ENCODE measurements around the gene BOC. TPM values are rescaled to one million over a fixed set of nuclear protein-coding genes. Genes with fewer than 3 reads are reported as not detected.

The BOC gene
- total RNA-seq, 1 experiment from 2014 or later = 7.3 TPM

GRCh38 chr3:113285226-113285625, 73.9 kb downstream of the BOC start:
- TF ChIP-seq EZH2phosphoT487 (IDR thresholded peaks at IDR 0.05; ENCODE audit: borderline replicate concordance, low read length) (no peak), EZH2 (IDR thresholded peaks at IDR 0.05; ENCODE audit: low read length, unreplicated experiment) (no peak)
- TF ChIP-seq, protein P1, sequence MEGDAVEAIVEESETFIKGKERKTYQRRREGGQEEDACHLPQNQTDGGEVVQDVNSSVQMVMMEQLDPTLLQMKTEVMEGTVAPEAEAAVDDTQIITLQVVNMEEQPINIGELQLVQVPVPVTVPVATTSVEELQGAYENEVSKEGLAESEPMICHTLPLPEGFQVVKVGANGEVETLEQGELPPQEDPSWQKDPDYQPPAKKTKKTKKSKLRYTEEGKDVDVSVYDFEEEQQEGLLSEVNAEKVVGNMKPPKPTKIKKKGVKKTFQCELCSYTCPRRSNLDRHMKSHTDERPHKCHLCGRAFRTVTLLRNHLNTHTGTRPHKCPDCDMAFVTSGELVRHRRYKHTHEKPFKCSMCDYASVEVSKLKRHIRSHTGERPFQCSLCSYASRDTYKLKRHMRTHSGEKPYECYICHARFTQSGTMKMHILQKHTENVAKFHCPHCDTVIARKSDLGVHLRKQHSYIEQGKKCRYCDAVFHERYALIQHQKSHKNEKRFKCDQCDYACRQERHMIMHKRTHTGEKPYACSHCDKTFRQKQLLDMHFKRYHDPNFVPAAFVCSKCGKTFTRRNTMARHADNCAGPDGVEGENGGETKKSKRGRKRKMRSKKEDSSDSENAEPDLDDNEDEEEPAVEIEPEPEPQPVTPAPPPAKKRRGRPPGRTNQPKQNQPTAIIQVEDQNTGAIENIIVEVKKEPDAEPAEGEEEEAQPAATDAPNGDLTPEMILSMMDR (conservative IDR thresholded peaks at IDR 0.05; ENCODE audit: low read depth, low read length) = no peak
- Histone ChIP-seq H3K4me3 (ENCODE audit: low read length) (no peak overlapping the region), H2AFZ (ENCODE audit: low read length) (no peak overlapping the region), H3K4me1 (ENCODE audit: insufficient read depth, low read length) (peaks cover 18% of the 10 kb centered on the region), H3K9me3 (ENCODE audit: low read length) (no peaks in the 10 kb centered on the region), H3K9me2 (replicated peaks; ENCODE audit: low read length) (no peaks in the 10 kb centered on the region), H3K27me3 (ENCODE audit: low read length) (no peaks in the 10 kb centered on the region), H3F3A (ENCODE audit: low read length, unreplicated experiment) (peaks cover 6% of the 10 kb centered on the region), H4K20me1 (ENCODE audit: low read length) (no peaks in the 10 kb centered on the region), H3K4me2 (ENCODE audit: low read length) (no peak overlapping the region), H3K36me3 (ENCODE audit: low read depth, low read length) (no peaks in the 10 kb centered on the region), H3K79me2 (ENCODE audit: low read length) (no peaks in the 10 kb centered on the region), H3K9ac (ENCODE audit: low read length) (no peak overlapping the region), H3K27ac (ENCODE audit: low read length) (no peak overlapping the region)
- ATAC-seq (no peak), DNase-seq (no peak)
- intact Hi-C loops (cut with micrococcal nuclease) = loop anchor here (5.0 kb wide), 1 partner anchor 248 kb away; no protein-coding TSS in a partner anchor
- POLR2A ChIA-PET (ENCODE audit: unreplicated experiment) = no interaction called here
- BruUV-seq (replicated peaks) = no TSS peak
- CTCF ChIA-PET = no interaction called here

- Histone ChIP-seq H3K36me3 (ENCODE audit: low read depth, low read length) (no peaks in the 10 kb centered on the region), H3F3A (ENCODE audit: low read length, unreplicated experiment) (peaks cover 6% of the 10 kb centered on the region), H2AFZ (ENCODE audit: low read length) (no peak overlapping the region), H3K9me3 (ENCODE audit: low read length) (no peaks in the 10 kb centered on the region), H3K4me2 (ENCODE audit: low read length) (no peak overlapping the region), H3K27me3 (ENCODE audit: low read length) (no peaks in the 10 kb centered on the region), H3K27ac (ENCODE audit: low read length) (no peak overlapping the region), H3K4me1 (ENCODE audit: insufficient read depth, low read length) (peaks cover 18% of the 10 kb centered on the region), H3K4me3 (ENCODE audit: low read length) (no peak overlapping the region), H3K79me2 (ENCODE audit: low read length) (no peaks in the 10 kb centered on the region), H3K9ac (ENCODE audit: low read length) (no peak overlapping the region), H3K9me2 (replicated peaks; ENCODE audit: low read length) (no peaks in the 10 kb centered on the region), H4K20me1 (ENCODE audit: low read length) (no peaks in the 10 kb centered on the region)
- BruUV-seq (replicated peaks) = no TSS peak
- TF ChIP-seq EZH2 (IDR thresholded peaks at IDR 0.05; ENCODE audit: low read length, unreplicated experiment) (no peak), EZH2phosphoT487 (IDR thresholded peaks at IDR 0.05; ENCODE audit: borderline replicate concordance, low read length) (no peak)
- TF ChIP-seq, protein P1 (conservative IDR thresholded peaks at IDR 0.05; ENCODE audit: low read depth, low read length) = no peak
- ATAC-seq = no peak
- POLR2A ChIA-PET (ENCODE audit: unreplicated experiment) = no interaction called here
- CTCF ChIA-PET = no interaction called here
- DNase-seq = no peak
- intact Hi-C loops (cut with micrococcal nuclease) = loop anchor here (5.0 kb wide), 1 partner anchor 248 kb away; no protein-coding TSS in a partner anchor
Measured at GRCh38 chr3:113285741-113286140, 74.4 kb downstream of the BOC start.

- Histone ChIP-seq H3K27me3 (ENCODE audit: low read length) (no peaks in the 10 kb centered on the region), H3K4me2 (ENCODE audit: low read length) (no peak overlapping the region), H3K27ac (ENCODE audit: low read length) (peak overlapping the region; percentile 86), H3K9me2 (replicated peaks; ENCODE audit: low read length) (no peaks in the 10 kb centered on the region), H3K4me3 (ENCODE audit: low read length) (no peak overlapping the region), H3K4me1 (ENCODE audit: insufficient read depth, low read length) (peaks cover 18% of the 10 kb centered on the region), H3K9ac (ENCODE audit: low read length) (peak overlapping the region; percentile 57), H3K9me3 (ENCODE audit: low read length) (no peaks in the 10 kb centered on the region), H4K20me1 (ENCODE audit: low read length) (no peaks in the 10 kb centered on the region), H3F3A (ENCODE audit: low read length, unreplicated experiment) (peaks cover 6% of the 10 kb centered on the region), H2AFZ (ENCODE audit: low read length) (no peak overlapping the region), H3K79me2 (ENCODE audit: low read length) (no peaks in the 10 kb centered on the region), H3K36me3 (ENCODE audit: low read depth, low read length) (no peaks in the 10 kb centered on the region)
- ChIA-PET CTCF (interaction anchor here (0.6 to 0.7 kb wide), 2 partner anchors 160 to 270 kb away, joined by 3 to 4 read pairs; no protein-coding TSS in a partner anchor), POLR2A (ENCODE audit: unreplicated experiment) (no interaction called here)
- intact Hi-C loops (cut with micrococcal nuclease) = loop anchor here (5.0 kb wide), 1 partner anchor 249 kb away; no protein-coding TSS in a partner anchor
- TF ChIP-seq EZH2phosphoT487 (IDR thresholded peaks at IDR 0.05; ENCODE audit: borderline replicate concordance, low read length) = no peak
- TF ChIP-seq, protein P1 (conservative IDR thresholded peaks at IDR 0.05; ENCODE audit: low read depth, low read length) = no peak
- no peak for TF ChIP-seq EZH2 (IDR thresholded peaks at IDR 0.05; ENCODE audit: low read length, unreplicated experiment)
- DNase-seq = no peak
- no TSS peak for BruUV-seq (replicated peaks)
- no peak for ATAC-seq
Measured at GRCh38 chr3:113286524-113286923, 75.2 kb downstream of the BOC start.
